DOHH2 (cell line): ENCODE results near the gene SHISA8.

Experiments
- CTCF ChIP-seq: fragments of 200-600 bp; sonication (generic); IDR thresholded peaks from one replicate; pipeline ENCODE4 v1.5.1; 2014; ENCODE audit warnings: antibody characterized with exemption, mild to moderate bottlenecking, low read depth, low read length; ENCODE audit not compliant: poor library complexity, severe bottlenecking
- EZH2phosphoT487 ChIP-seq: fragments of 200-600 bp; sonication (generic); IDR thresholded peaks from 2 replicates; pipeline ENCODE4 v1.6.1; 2017; ENCODE audit warnings: borderline replicate concordance, mild to moderate bottlenecking, antibody characterized with exemption, low read length, moderate library complexity, mixed read lengths

- TF ChIP-seq CTCF = no peak
- TF ChIP-seq EZH2phosphoT487 = no peak
Measured at GRCh38 chr22:41917903-41918791, 3.3 kb upstream of the SHISA8 start.
